ENCODE results near the gene IFIT1. TPM values are rescaled to one million over a fixed set of nuclear protein-coding genes. Genes with fewer than 3 reads are reported as not detected.

The IFIT1 gene
- total RNA-seq, 3 donors from 2014 or later (not counting 1 experiment from before 2014, with no cell fraction given), result 1.0 to 4.9 (median 2.7) TPM

DNA sequence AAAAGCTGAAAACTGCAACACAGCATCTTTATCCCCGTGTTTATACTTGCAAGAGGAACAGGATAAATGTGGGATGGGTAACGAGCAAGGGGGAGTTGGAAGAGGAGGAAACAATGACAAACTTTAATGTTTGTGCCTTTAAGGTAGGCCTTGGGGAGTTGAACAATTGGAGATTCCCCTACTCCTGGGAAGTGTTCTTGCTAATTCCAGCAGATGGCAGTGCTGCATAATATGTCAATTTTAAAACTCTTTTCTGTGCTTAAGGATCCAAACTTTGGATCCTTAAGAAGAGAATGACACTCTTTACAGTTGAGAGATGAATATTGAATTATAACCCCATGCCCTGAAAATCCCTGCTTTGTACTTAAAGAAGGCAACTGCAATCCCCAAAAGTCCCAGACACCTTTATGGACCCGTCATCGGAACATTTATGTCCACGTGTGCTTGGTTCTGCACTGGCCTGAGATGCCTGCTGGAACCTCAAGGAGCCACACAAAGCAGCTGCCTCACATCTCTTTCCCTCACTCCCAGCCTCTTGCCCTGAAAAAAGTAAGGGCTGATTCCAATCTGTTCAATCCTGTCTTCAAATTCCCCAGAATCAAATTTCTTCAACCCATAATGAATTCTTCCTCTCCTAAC lies 33.9 kb downstream of the IFIT1 start:
- Mint-ChIP-seq H3K4me1 (peaks cover 0 to under 1% of the 10 kb centered on the region in 2 donors), H3K4me3 (no peak overlapping the region), H3K27ac (no peak overlapping the region), H3K27me3 (ENCODE audit: low read depth in 2 of 2) (peaks cover 0 to 6% of the 10 kb centered on the region in 2 donors), H3K9me3 (no peaks in the 10 kb centered on the region), H3K36me3 (no peaks in the 10 kb centered on the region)
- Histone ChIP-seq H3K9me3 (ENCODE audit: control insufficient read depth, insufficient read depth, low read length) (no peaks in the 10 kb centered on the region), H3K27ac (ENCODE audit: low read length) (no peak overlapping the region), H3K4me3 (ENCODE audit: low read length) (no peak overlapping the region), H3K36me3 (ENCODE audit: control insufficient read depth, insufficient read depth, low read length) (peaks cover 4% of the 10 kb centered on the region), H3K27me3 (ENCODE audit: control insufficient read depth, insufficient read depth, low read length) (no peaks in the 10 kb centered on the region), H3K4me1 (ENCODE audit: control insufficient read depth, insufficient read depth, low read length) (no peaks in the 10 kb centered on the region)
- intact Hi-C loops (cut with micrococcal nuclease), result loop anchor here (5.0 kb wide), 1 partner anchor 136 kb away; no protein-coding TSS in a partner anchor
- DNase-seq (peak in 1 of 2 donors; percentile 65), ATAC-seq (peak; percentile 43 to 73 (median 70))
- peak; percentile 53 for TF ChIP-seq CTCF (IDR thresholded peaks at IDR 0.05)
- 68% methylated on average over 5 of the region's 5 CpGs for WGBS (ENCODE audit: insufficient coverage)

DNA sequence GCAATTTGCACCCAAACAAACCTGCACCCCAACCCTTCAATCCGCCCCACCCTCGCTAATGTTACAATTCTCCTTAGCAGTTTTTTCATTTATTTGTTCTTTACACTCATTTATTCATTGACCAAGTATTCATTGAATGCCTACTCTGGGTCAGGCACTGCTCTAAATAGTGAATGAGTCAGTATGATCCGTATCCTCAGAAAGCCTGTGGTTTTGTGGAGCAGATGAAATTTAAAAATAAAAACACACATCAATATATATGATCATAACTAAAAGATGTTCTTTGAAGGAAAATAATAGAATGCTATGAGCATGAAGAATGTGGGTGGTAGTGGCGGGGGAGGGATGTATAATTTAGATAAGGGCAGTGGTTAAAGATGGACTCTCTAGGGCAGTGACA lies 35.2 kb downstream of the IFIT1 start:
- intact Hi-C loops (cut with micrococcal nuclease), result loop anchor here (5.0 kb wide), 1 partner anchor 135 kb away; no protein-coding TSS in a partner anchor
- Histone ChIP-seq H3K9me3 (ENCODE audit: control insufficient read depth, insufficient read depth, low read length) (no peaks in the 10 kb centered on the region), H3K4me3 (ENCODE audit: low read length) (no peak overlapping the region), H3K27me3 (ENCODE audit: control insufficient read depth, insufficient read depth, low read length) (no peaks in the 10 kb centered on the region), H3K4me1 (ENCODE audit: control insufficient read depth, insufficient read depth, low read length) (no peaks in the 10 kb centered on the region), H3K36me3 (ENCODE audit: control insufficient read depth, insufficient read depth, low read length) (no peaks in the 10 kb centered on the region), H3K27ac (ENCODE audit: low read length) (no peak overlapping the region)
- Mint-ChIP-seq H3K27me3 (ENCODE audit: low read depth in 2 of 2) (peaks cover 0 to 17% of the 10 kb centered on the region in 2 donors), H3K36me3 (no peaks in the 10 kb centered on the region), H3K4me1 (no peaks in the 10 kb centered on the region), H3K27ac (no peak overlapping the region), H3K4me3 (no peak overlapping the region), H3K9me3 (no peaks in the 10 kb centered on the region)
- 85% methylated on average over 3 of the region's 4 CpGs for WGBS (ENCODE audit: insufficient coverage)
- DNase-seq, result no peak
- ATAC-seq, result no peak
- TF ChIP-seq CTCF (IDR thresholded peaks at IDR 0.05), result no peak

GRCh38 chr10:89428877-89429276 lies 36.5 kb downstream of the IFIT1 start:
- no peak overlapping the region for H3K4me3 Mint-ChIP-seq
- no peak overlapping the region for H3K4me3 ChIP-seq (ENCODE audit: low read length)
- no peaks in the 10 kb centered on the region for H3K9me3 ChIP-seq (ENCODE audit: control insufficient read depth, insufficient read depth, low read length)
- 75% methylated on average over 1 of the region's 1 CpG for WGBS (ENCODE audit: insufficient coverage)
- ATAC-seq, result no peak
- no peaks in the 10 kb centered on the region for H3K36me3 Mint-ChIP-seq
- no peaks in the 10 kb centered on the region for H3K4me1 Mint-ChIP-seq
- TF ChIP-seq CTCF (IDR thresholded peaks at IDR 0.05), result no peak
- no peaks in the 10 kb centered on the region for H3K4me1 ChIP-seq (ENCODE audit: control insufficient read depth, insufficient read depth, low read length)
- no peaks in the 10 kb centered on the region for H3K9me3 Mint-ChIP-seq
- no peaks in the 10 kb centered on the region for H3K27me3 ChIP-seq (ENCODE audit: control insufficient read depth, insufficient read depth, low read length)
- H3K27ac ChIP-seq (ENCODE audit: low read length), result no peak overlapping the region
- DNase-seq, result no peak
- no peak overlapping the region for H3K27ac Mint-ChIP-seq
- intact Hi-C loops (cut with micrococcal nuclease), result loop anchor here (5.0 kb wide), 1 partner anchor 133 kb away; no protein-coding TSS in a partner anchor
- peaks cover 3 to 28% of the 10 kb centered on the region in 2 donors for H3K27me3 Mint-ChIP-seq (ENCODE audit: low read depth in 2 of 2)
- H3K36me3 ChIP-seq (ENCODE audit: control insufficient read depth, insufficient read depth, low read length), result no peaks in the 10 kb centered on the region

- no peak for TF ChIP-seq CTCF (IDR thresholded peaks at IDR 0.05)
- Mint-ChIP-seq H3K9me3 (no peaks in the 10 kb centered on the region), H3K4me3 (no peak overlapping the region), H3K4me1 (no peaks in the 10 kb centered on the region), H3K27ac (no peak overlapping the region), H3K27me3 (ENCODE audit: low read depth in 2 of 2) (peaks cover 14 to 58% of the 10 kb centered on the region in 2 donors), H3K36me3 (no peaks in the 10 kb centered on the region)
- DNase-seq (no peak), ATAC-seq (no peak)
- 83% methylated on average over 3 of the region's 3 CpGs for WGBS (ENCODE audit: insufficient coverage)
- Histone ChIP-seq H3K27ac (ENCODE audit: low read length) (no peak overlapping the region), H3K4me1 (ENCODE audit: control insufficient read depth, insufficient read depth, low read length) (no peaks in the 10 kb centered on the region), H3K27me3 (ENCODE audit: control insufficient read depth, insufficient read depth, low read length) (peaks cover 10% of the 10 kb centered on the region), H3K36me3 (ENCODE audit: control insufficient read depth, insufficient read depth, low read length) (no peaks in the 10 kb centered on the region), H3K9me3 (ENCODE audit: control insufficient read depth, insufficient read depth, low read length) (no peaks in the 10 kb centered on the region), H3K4me3 (ENCODE audit: low read length) (no peak overlapping the region)
- intact Hi-C loops (cut with micrococcal nuclease), result no loop called here
Observed at GRCh38 chr10:89431977-89432376, 39.6 kb downstream of the IFIT1 start.

Data from natural killer cell (primary cell).